Spleen (tissue), 11 donors: ENCODE results near the gene HDAC4. TPM values are rescaled to one million over a fixed set of nuclear protein-coding genes. Genes with fewer than 3 reads are reported as not detected.

ENCODE experiments used
- DNase-seq: peaks from one replicate; pipeline ENCODE4 v3.0.0-alpha.2; 2020
- H3K27ac ChIP-seq, 8 donors: fragments of 200-600 bp; sonication (generic) in 7 of 8; 1 replicate in 4 of 8; 2 replicates in 4 of 8; pipeline versions ENCODE4 v1.5.0 to v1.8.0; 2016 to 2021; ENCODE audit warnings: inconsistent platforms in 4 of 8, mild to moderate bottlenecking in 4 of 8, moderate library complexity in 1 of 8
- H3K27me3 ChIP-seq, 7 donors: fragments of 200-600 bp; sonication (generic) in 6 of 7; replicated peaks in 1 of 7; 1 replicate in 4 of 7; 2 replicates in 3 of 7; pipeline versions ENCODE4 v1.5.0 to v1.8.0; 2016 to 2021; ENCODE audit warnings: inconsistent platforms in 3 of 7, mild to moderate bottlenecking in 1 of 7
- H3K36me3 ChIP-seq, 6 donors: fragments of 200-600 bp; sonication (generic) in 5 of 6; 1 replicate in 4 of 6; 2 replicates in 2 of 6; pipeline versions ENCODE4 v1.5.0 to v1.8.0; 2016 to 2021; ENCODE audit warnings: inconsistent platforms in 2 of 6
- H3K4me1 ChIP-seq, 6 donors: fragments of 200-600 bp; sonication (generic) in 5 of 6; 1 replicate in 3 of 6; 2 replicates in 3 of 6; pipeline versions ENCODE4 v1.5.0 to v1.8.0; 2016 to 2021; ENCODE audit warnings: inconsistent platforms in 3 of 6
- H3K4me3 ChIP-seq, 8 donors: fragments of 200-600 bp; sonication (generic) in 7 of 8; 1 replicate in 4 of 8; 2 replicates in 4 of 8; pipeline versions ENCODE4 v1.5.0 to v1.8.0; 2016 to 2021; ENCODE audit warnings: inconsistent platforms in 4 of 8, mild to moderate bottlenecking in 4 of 8, moderate library complexity in 2 of 8
- H3K9me3 ChIP-seq, 8 donors: fragments of 200-600 bp; sonication (generic) in 7 of 8; 1 replicate in 4 of 8; 2 replicates in 4 of 8; pipeline versions ENCODE4 v1.5.0 to v1.8.0; 2016 to 2021; ENCODE audit warnings: inconsistent platforms in 4 of 8
- POLR2A ChIP-seq, 3 donors: fragments of 450-650 bp; IDR thresholded peaks; one replicate each; pipeline ENCODE4 v1.5.1; 2017; ENCODE audit warnings: antibody characterized with exemption in 3 of 3, mild to moderate bottlenecking in 1 of 3
- POLR2AphosphoS5 ChIP-seq, 3 donors: sonication (generic); formaldehyde crosslinking; IDR thresholded peaks; one replicate each; pipeline ENCODE4 v1.5.1; 2017; ENCODE audit warnings: antibody characterized with exemption in 3 of 3
- WGBS, 5 donors: extraction: QIAGEN DNeasy Blood & Tissue Kit in 3 of 5; methylation state at CpG; one replicate each; pipeline versions ENCODE4 v1.1.5 to v1.1.7; 2013 to 2018; 5-methylcytosine and 5-hydroxymethylcytosine counted together
- intact Hi-C: fragments of 100-400 bp; cut with DNase I; formaldehyde crosslinking; loops from one replicate; pipeline ENCODE4 v1.15.0; 2023; ENCODE audit warnings: low total_unique reads
- polyA plus RNA-seq, 3 donors: library from polyadenylated mRNA; stranded (reverse); fragments of 200-250 nt; gene quantifications; one replicate each; pipeline ENCODE4 v1.2.1, GENCODE V29; 2013
- total RNA-seq, 7 donors: library from RNA; depleted of rRNA in 3 of 7; stranded (reverse); fragments of >200 nt in 3 of 7; fragmentation: NEBNext Ultra II Directional in 4 of 7; extraction: Animal tissue kit (Norgen Biotek cat#: 25700) in 4 of 7; gene quantifications; one replicate each; pipeline versions ENCODE4 v1.1.0 to v1.2.1, GENCODE V29; 2016 to 2021
- TF ChIP-seq, protein P1 (sequence below), 11 experiments: fragments of 200-600 bp in 7 of 11; fragments of 450-650 bp in 4 of 11; sonication (generic) in 4 of 11; IDR thresholded peaks in 8 of 11; conservative IDR thresholded peaks in 3 of 11; 1 replicate in 7 of 11; 2 replicates in 4 of 11; pipeline versions ENCODE4 v1.4.0 to v1.8.0; 2016 to 2021; ENCODE audit warnings: antibody characterized with exemption in 11 of 11, inconsistent platforms in 4 of 11, mild to moderate bottlenecking in 1 of 11
- donor health status: healthy with polysubstance abuse.
- donor health status: DM: no; HTN: no; CAD: no; lungs with moderate emphysema.
- donor health status: DM: no; HTN: no; CAD: no.
- donor health status: Bipolar disorder and iron deficiency.
- donor health status: healthy.
- donor health status: DM: no; HTN: no; CAD: no.
- donor health status: DM: yes; HTN: yes; CAD: no.

Gene HDAC4
- total and polyA plus RNA-seq, 10 donors, result 3.2 to 122 (median 69.5) TPM

DNA sequence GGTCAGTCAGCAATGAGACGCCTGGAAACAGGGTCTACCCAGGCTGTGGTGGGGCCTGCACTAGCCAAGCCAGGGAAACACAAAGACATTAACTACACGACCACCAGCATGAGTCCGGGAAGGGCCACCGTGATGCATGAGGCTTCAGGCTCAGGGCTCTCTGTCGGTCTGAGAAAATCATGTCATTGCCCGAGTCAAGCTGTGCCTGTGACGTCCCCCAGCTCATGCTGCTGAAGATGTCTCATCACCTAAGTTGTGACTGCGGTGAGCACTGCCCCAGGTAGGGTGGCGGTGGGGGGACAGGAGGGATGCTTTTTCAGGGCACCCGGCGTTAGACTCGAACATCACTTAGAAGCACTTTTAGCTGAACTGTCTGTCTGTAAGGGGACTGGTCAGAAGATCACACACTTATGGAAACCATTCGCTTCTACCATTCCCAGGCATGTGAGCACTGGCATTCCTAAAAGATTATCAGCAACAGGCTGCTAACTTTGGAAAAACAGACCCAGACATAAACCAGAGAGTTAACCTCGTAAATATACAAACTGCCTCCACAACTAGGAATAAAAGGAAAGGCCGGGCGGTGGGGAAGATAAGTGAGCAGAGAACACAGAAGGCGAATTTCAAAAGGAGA lies 234.5 kb downstream of the HDAC4 start:
- Histone ChIP-seq H3K4me3 (no peak overlapping the region), H3K36me3 (peaks cover 3 to 90% (median 32%) of the 10 kb centered on the region in 6 donors), H3K27ac (no peak overlapping the region), H3K27me3 (no peaks in the 10 kb centered on the region), H3K9me3 (peaks cover 4 to 11% (median 9%) of the 10 kb centered on the region in 8 donors), H3K4me1 (peaks cover 0 to 15% (median 3%) of the 10 kb centered on the region in 6 donors)
- 88 to 93% (median 90%) methylated on average over 13 to 17 of the region's 17 CpGs for WGBS, 5 donors
- peak; percentile 53 for DNase-seq
- TF ChIP-seq POLR2AphosphoS5 (IDR thresholded peaks at IDR 0.05), result no peak
- no peak for TF ChIP-seq POLR2A (IDR thresholded peaks at IDR 0.05)
- TF ChIP-seq, protein P1, sequence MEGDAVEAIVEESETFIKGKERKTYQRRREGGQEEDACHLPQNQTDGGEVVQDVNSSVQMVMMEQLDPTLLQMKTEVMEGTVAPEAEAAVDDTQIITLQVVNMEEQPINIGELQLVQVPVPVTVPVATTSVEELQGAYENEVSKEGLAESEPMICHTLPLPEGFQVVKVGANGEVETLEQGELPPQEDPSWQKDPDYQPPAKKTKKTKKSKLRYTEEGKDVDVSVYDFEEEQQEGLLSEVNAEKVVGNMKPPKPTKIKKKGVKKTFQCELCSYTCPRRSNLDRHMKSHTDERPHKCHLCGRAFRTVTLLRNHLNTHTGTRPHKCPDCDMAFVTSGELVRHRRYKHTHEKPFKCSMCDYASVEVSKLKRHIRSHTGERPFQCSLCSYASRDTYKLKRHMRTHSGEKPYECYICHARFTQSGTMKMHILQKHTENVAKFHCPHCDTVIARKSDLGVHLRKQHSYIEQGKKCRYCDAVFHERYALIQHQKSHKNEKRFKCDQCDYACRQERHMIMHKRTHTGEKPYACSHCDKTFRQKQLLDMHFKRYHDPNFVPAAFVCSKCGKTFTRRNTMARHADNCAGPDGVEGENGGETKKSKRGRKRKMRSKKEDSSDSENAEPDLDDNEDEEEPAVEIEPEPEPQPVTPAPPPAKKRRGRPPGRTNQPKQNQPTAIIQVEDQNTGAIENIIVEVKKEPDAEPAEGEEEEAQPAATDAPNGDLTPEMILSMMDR (IDR thresholded peaks at IDR 0.05 in 8 of 11, conservative IDR thresholded peaks at IDR 0.05 in 3 of 11), result no peak
- intact Hi-C loops, result no loop called here

DNA sequence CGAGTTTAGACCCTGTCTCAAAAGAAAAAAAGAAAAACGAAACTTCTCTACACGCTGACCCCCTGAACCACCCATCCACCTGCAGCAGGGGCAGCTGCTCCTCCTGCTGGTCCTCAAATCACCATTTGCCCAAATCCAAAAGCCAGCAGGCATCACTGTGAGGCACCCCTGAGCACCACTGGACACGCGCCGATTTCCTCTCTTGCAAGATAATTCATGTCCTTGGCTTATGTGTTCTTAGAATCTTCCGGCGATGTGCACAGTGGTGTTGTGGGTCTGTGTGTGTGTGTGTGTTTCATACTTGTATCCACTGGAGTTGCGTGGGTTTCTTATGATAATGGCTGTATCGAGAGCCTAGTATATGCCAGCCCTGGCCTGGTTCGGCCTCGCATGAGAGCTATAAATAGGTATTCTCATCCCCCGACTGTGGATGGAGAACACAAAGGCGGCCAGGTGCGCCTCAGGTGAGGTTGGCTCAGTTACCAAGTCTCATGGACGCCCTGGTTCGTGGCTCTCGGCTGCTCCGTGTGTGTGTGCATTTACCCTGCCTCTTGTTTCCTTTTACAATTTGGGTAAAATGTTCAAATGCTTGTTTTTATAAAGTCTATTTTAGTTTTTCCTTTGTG lies 235.5 kb downstream of the HDAC4 start:
- Histone ChIP-seq H3K4me1 (peaks cover 0 to 15% (median 3%) of the 10 kb centered on the region in 6 donors), H3K4me3 (no peak overlapping the region), H3K27me3 (no peaks in the 10 kb centered on the region), H3K9me3 (peaks cover 0 to under 1% (median 0%) of the 10 kb centered on the region in 8 donors), H3K36me3 (peaks cover 3 to 91% (median 35%) of the 10 kb centered on the region in 6 donors), H3K27ac (peak overlapping the region in 1 of 8 donors; percentile 40)
- peak; percentile 51 for DNase-seq
- TF ChIP-seq POLR2A (IDR thresholded peaks at IDR 0.05) (no peak), POLR2AphosphoS5 (IDR thresholded peaks at IDR 0.05) (no peak)
- TF ChIP-seq, protein P1 (IDR thresholded peaks at IDR 0.05 in 8 of 11, conservative IDR thresholded peaks at IDR 0.05 in 3 of 11), result no peak
- intact Hi-C loops, result no loop called here
- 94 to 97% (median 96%) methylated on average over 19 of the region's 19 CpGs for whole genome bisulfite sequencing, 5 donors

DNA sequence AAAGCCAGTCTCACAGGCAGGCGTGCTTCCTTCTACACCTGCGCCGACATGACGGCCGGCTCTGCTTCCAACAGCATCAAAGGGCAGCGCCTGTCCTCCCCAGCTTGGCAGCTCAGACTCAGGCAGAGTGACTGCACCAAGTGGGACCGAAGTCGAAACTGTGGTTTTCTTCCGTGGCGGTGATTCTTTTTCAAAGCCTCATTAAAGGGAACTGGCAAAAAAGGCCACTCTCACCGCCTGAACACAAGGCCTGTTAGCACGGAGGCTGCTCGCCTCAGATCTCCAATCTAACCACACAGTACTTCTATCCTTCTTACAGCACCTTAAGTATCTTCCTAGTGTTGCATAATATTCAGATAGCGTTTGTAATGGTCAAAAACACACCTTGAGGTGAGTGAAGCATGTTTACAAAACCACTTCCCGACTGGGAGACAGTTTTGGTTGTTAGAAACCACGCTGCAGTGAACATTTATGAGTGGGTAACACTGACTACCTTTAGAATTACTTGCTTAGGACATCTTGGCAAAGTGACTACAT lies 236.4 kb downstream of the HDAC4 start:
- peak; percentile 53 for DNase-seq
- Histone ChIP-seq H3K9me3 (no peaks in the 10 kb centered on the region), H3K36me3 (peaks cover 3 to 96% (median 32%) of the 10 kb centered on the region in 6 donors), H3K27me3 (no peaks in the 10 kb centered on the region), H3K27ac (peak overlapping the region in 3 of 8 donors; percentile 37 to 49 (median 40)), H3K4me1 (peaks cover 0 to 15% (median 3%) of the 10 kb centered on the region in 6 donors), H3K4me3 (peak overlapping the region in 1 of 8 donors; percentile 9)
- intact Hi-C loops, result no loop called here
- TF ChIP-seq, protein P1 (IDR thresholded peaks at IDR 0.05 in 8 of 11, conservative IDR thresholded peaks at IDR 0.05 in 3 of 11), result no peak
- TF ChIP-seq POLR2A (IDR thresholded peaks at IDR 0.05), result no peak
- no peak for TF ChIP-seq POLR2AphosphoS5 (IDR thresholded peaks at IDR 0.05)
- WGBS, 5 donors, result 69 to 78% (median 73%) methylated on average over 16 of the region's 16 CpGs
